Measurements from ENCODE around the gene BICRA. TPM values are rescaled to one million over a fixed set of nuclear protein-coding genes. Genes with fewer than 3 reads are reported as not detected.
"Not testable (repeated sequence)": the region's sequence is repeated elsewhere in the genome, so short reads cannot be mapped to it uniquely, and the experiment has no call there.

The BICRA gene
- total RNA-seq, 1 experiment from 2014 or later = 8.5 TPM

DNA sequence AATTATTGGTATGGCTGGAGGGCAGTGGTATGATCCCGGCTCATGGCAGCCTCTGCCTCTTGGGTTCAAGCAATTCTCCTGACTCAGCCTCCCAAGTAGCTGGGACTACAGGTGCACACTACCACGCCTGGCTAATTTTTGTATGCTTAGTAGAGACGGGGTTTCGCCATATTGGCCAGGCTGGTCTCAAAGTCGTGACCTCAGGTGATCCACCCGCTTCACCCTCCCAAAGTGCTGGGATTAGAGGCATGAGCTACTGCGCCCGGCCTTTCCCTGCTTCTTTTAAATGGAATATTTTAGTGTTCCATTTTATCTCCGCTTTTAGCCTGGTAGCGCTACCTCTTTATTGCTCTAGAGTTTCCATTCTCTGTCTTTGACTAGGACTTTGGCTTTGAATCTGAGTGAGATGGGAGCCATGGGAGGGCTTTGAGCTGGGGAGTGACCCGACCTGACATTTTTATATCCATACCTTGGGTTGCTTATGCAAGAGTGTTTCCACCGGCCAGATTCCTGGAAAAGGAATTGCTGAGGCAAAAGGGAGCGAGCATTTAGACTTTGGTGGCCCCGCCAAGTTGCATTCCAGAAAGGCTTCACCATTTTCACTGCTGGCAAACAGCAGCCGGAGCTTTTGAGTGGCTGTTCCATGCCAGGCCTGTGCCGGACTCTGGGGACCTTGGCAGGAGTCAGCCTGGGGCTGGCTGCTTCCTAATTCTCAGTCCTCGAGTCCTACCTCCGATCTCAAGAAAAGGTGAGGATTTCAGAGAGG is 22.9 kb downstream of the BICRA start:
- DNase-seq (ENCODE audit: low read depth) = no peak

DNA sequence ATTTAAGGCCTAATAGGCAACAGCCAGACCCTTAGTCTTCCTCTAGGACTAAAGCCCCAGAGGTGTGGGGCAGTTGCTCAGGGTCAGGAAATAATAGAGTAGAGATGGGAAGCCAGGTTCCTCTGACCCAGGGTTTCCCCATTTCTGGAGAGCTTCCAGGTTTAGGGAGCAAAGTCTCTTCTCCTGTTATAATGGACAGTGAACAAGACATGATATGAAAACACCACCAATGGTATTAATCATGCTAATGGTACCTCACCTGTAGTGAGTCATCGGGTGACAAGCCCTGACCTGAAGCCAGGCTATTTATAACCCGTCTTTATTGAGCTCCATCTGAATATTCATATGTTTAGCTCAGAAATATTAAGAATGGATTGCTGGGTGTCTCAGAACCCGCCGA is 24.6 kb downstream of the BICRA start:
- no peak for DNase-seq (ENCODE audit: low read depth)

DNA sequence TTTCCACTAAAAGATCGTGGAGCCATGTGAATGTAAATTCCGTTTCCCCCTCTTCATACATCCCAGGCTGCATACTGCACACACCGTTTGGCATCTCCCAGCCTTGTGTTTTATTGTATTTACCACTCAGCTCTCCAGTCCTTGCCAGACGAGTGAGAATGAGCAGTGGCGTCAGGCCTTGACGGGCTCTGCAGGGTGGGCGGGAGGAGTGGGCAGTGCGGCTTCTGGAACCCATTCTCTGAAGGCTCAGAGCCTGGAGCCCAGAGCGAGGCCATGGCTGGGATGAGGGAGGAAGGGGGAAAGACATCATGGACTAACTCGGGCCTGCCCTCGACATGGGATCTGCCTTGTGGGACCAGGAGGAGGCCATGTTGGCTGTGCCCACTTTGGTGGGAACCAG is 25.1 kb downstream of the BICRA start:
- DNase-seq (ENCODE audit: low read depth) = no peak

DNA sequence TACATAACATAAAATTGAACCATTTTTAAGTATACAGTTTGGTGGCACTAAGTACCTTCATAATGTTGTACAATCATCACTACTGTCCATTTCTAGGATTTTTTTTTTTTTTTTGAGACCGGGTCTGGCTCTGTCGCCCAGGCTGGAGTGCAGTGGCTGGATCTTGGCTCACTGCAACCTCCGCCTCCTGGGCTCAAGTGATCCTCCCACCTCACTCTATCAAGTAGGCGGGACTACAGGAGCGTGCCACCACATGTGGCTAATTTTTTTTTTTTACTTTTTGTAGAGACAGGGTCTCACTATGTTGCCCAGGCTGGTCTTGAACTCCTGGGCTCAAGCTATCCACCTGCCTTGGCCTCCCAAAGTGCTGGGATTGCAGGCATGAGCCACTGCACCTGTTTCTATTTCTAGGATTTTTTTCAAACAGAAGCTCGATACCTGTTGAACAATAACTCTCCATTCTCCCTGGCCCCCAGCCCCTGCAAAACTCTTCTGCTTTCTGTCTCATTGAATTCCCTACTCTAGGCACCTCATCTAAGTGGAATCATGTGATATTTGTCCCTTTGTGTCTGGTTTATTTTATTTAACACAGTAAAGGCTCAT is 26.3 kb downstream of the BICRA start:
- not testable (repeated sequence) for DNase-seq (ENCODE audit: low read depth)

DNA sequence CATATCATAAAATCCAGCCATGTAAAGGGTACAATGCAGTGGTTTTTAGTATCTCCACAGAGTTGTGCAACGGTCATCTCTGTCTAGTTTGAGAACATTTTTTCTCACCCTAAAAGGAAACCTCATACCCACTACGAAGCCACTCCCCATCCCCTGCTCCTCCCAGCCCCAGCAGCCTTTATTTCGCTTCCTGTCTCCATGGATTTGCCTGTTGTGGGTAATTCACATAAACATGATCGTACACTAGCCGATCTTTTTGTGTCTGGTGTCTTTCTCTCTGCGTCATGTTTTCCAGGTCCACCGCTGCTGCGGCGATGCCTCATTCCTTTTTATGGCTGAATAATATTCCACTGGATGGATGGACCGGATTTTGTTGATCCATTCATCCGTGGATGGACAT is 28.6 kb downstream of the BICRA start:
- no peak for DNase-seq (ENCODE audit: low read depth)

DNA sequence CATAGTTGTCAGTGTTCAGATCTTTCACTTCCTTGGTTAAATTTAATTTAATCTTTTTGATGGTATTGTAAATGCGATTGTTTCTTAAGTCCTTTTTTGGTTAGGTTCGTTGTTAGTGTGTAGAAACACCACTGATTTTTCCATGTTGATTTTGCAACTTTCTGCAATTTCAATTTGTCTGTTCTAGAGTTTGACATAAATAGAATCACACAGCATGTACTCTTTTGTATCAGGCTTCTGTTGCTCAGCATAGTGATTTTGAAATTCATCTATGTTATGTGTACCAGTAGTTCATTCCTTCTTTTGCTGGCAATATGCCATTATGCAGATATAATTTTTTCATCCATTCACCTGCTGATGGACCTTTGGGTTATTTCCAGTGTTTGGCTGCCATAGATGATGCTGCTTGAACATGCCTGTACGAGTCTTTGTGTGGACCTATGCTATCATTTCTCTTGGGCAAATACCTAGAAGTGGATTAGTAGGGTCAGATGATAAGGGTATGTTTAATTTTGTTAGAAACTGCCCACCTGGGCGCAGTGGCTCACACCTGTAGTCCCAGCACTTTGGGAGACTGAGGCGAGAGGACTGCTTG is 33.1 kb downstream of the BICRA start:
- DNase-seq (ENCODE audit: low read depth) = no peak

DNA sequence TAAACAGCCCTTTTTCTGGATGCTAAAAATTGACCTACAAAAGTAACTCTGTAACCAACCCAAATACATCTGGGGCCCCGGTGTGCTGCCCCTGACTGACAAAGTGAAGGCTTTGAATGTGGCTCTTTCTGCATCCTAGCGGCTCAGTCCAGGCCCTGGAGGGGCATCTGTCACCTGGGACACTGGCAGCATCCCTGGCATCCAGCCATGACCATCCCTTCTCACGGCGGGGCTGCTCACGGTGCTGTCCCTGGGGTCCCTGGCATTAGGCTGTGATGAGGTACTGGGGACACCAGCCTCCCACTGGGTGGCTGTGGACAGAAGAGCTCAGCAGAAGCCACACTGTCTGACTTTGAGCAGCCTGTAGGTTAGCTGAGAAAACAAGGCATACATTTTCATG is 34.3 kb downstream of the BICRA start:
- no peak for DNase-seq (ENCODE audit: low read depth)

DNA sequence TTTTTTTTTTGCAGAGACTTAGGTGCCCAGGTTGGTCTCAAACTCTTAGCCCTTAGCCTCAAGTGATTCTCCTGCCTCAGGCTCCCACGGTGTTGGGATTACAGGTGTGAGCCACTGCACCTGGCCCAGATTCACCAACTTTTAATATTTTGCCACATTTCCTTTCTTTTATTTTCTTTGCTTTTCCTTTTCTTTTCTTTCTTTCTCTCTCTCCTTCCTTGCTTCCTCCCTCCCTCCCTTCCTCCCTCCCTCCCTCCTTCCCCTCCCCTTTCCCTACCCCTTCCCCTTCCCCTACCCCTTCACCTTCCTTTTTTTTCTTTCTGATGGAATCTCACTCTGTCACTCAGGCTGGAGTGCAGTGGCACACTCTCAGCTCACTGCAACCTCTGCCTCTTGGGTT is 35.3 kb downstream of the BICRA start:
- no peak for DNase-seq (ENCODE audit: low read depth)

DNA sequence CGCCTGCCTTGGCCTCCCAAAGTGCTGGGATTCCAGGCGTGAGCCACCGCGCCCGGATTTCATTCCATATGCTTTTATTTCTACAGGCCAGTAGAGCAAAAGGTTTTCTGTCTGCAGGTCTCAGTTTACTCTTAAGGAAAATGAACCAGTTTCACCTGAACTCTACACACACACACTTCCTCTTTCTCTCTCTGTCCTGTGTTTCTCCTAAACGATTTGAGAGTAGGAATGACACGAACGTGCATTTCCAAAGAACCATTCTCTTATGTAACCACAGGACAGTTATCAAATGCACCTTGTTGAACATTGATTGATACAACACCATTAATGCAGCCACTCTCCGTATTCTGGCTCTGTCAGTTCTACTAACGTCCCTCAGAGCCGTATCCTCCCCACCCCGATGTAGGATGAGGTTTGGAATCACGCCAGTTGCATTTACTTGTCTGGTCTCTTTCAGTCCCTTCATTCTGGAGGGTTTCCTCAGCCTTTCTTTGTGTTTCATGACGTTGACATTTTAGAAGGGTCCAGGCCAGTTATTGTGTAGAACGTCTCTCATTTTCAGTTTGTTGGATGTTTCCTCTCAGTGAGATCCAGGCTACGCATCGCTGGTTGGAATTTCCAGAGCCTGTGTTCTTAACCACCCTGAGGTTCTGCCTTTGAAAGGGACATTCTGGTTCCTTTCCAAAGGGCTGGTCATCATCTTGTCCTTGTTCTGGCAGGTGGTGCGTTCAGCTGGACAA is 36.0 kb downstream of the BICRA start:
- DNase-seq (ENCODE audit: low read depth) = peak; percentile 18

DNA sequence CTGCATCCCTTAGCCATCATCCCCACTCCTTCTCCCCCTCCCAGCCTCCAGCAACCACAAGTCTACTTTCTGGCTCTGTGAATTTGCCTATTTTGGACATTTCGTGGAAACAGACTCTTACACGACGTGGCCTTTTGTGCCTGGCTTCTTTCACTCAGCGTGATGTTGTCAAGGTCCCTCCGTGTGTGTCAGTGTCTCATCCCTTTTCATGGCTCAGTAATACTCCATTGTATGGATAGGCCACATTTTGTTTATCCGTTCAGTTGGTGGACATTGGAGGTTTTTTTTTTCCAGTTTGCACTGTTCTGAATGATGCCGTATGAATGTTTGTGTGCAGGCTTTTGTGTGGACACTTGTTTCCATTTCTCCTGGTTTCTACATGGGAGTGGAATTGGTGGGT is 38.0 kb downstream of the BICRA start:
- DNase-seq (ENCODE audit: low read depth) = no peak

DNA sequence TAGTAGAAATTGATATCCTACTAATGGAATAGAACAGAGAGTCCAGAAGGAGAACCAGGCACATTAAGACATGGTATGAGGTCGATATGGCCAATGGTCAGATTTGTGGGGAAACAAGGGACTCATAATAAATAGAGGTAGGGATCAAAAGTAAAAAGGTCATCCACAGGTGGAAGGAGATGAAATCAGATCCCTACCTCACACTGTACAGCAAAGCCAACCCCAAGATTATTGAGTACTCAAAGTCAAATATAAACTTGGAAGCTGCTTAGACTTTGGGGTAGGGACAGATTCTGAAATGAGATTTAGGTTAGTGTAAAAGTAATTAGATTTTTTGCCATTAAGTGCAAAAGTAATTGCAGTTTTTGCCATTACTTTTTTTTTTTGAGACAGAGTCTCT is 40.7 kb downstream of the BICRA start:
- DNase-seq (ENCODE audit: low read depth) = no peak

DNA sequence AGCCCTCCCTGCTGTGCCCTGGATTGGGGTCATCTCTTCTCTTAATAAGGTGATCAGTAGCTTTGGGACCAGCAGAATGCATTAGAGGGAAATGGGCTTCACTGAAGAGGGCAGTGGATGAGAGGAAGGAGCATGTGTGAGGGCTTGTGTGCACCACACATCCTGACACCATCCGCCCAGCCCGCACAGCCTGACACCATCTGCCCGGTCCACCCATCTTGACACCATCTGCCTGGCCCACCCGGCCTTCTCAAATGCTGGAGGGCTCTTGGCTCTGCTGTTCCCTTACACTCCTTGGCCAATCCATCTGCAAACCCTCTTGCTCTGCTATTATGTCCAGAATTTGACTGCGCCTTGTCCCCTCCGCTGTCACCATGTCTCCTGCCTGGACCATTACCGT is 41.8 kb downstream of the BICRA start:
- DNase-seq (ENCODE audit: low read depth) = no peak

DNA sequence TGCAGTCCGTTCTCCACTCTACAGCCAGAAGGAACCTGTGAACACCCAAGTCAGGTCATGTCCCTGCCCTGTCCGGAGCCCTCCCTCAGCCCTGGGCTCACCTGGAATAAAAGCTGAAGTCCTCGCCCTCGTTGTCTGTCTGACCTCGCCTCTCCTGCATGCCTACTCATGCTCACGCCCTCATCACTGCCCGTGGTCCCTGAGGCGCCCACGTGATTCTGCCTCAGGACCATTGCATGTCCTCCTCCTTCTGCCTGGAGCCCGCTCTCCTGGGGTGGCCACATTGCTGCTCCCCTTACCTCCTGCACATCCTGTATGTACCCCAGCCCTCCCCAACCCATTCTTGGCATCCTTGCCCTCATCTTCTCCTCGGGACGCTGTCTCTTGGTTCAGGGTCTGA is 42.2 kb downstream of the BICRA start:
- no peak for DNase-seq (ENCODE audit: low read depth)

DNA sequence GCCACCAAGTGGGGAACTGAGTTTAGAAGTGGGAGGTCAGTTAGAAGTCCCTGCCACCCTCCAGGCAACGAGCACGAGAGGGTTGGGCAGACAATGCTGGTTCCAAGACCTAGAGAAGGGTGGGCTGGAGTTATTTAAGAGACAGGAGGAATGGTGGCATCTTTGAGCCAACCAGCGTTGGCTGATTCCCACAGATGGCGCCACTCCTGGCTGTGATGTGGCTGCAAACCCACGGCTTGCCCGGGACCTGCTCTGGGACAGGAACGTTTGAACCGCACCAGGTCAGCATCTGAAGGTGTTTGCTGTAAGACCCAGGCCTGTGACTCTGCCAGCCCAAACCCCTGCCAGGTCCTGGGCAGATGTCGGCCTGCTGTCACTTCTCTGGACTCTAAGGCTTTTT is 42.8 kb downstream of the BICRA start:
- DNase-seq (ENCODE audit: low read depth) = no peak

DNA sequence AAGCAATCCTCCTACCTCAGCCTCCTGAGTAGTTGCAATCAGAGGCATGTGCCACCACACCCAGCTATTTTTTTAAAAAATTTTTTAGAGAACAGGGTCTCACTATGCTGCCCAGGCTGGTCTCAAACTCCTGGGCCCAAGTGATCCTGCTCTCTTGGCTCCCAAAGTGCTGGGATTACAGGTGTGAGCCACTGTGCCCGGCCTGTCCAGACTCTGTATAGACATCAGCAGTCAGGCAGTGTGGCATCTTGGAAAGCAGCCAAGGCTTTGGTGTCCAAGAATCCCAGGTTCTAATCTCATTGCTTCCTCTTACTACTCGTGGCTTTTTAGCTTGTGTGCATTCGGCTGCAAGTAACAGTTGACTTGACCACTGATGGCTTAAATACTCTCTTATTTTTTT is 43.4 kb downstream of the BICRA start:
- no peak for DNase-seq (ENCODE audit: low read depth)

DNA sequence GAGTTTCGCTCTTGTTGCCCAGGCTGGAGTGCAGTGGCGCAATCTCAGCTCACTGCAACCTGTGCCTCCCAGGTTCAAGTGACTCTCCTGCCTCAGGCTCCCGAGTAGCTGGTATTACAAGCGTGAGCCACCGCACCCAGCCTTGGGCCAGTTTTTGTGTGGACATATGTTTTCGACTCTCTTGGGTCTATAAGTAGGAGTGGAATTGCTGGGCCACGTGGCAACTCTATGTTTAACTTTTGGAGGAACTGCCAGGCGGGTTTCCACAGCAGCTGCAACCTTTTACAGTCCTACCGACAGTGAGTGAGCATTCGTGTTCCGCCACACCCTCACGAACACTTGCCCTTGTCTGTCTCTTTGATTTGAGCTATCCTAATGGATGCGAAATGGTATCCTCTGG is 44.9 kb downstream of the BICRA start:
- no peak for DNase-seq (ENCODE audit: low read depth)

DNA sequence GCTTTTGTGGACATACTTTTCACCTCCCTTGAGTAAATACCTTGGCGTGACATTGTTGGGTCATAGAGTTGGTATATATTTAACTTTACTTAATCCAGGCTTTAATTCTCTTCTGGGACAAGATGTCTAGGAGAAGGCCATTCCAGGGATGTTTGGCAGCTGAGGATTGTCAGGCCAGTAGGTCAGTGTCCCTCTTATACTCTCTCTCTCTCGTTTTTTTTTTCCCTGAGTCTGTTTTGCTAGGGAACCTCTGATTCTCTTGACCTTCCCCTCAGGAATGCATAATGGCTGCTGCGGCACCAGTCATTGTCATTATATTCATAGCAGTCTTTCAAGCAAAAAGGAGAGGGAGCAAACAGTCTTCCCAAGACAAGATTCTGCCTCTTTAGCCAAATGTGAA is 48.8 kb downstream of the BICRA start:
- no peak for DNase-seq (ENCODE audit: low read depth)

DNA sequence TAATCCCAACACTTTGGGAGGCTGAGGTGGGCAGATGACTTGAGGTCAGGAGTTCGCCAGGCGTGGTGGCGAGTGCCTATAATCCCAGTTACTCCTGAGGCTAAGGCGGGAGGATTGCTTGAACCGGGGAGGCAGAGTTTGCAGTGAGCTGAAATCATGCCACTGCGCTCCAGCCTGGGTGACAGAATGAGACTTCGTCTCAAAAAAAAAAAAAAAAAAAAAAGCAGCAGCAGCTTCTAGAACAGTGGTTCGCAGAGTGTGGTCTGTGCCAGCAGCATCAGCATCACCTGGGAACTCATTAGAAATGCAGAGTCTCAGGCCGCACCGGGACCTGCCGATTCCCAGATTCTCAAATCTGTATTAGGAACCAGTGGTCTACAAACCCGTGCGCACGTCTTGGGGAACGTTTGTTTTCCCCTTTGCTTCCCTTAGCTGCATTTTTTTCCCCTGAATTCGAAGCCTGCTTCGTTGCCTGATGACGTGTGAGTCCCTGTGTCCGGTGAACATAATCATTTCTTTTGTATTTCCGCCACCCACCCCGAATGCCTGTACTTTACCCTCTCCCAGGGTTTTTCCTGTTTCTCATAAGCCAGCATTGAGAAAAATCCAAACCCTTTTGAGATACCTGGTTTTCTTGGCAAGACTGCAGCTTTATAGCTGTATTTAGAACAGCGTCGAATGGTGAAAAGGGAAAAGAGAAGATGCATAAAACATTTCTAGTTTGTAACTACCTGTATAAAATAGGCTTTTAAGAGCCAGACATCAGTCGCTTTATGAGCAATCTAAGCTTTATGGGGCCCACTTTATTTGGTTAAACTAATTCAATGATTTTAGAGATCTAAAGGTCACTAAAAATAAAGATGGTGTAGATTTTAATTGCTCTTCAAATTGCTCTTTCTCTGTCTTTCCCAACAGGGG is 49.8 kb downstream of the BICRA start:
- no peak for DNase-seq (ENCODE audit: low read depth)

DNA sequence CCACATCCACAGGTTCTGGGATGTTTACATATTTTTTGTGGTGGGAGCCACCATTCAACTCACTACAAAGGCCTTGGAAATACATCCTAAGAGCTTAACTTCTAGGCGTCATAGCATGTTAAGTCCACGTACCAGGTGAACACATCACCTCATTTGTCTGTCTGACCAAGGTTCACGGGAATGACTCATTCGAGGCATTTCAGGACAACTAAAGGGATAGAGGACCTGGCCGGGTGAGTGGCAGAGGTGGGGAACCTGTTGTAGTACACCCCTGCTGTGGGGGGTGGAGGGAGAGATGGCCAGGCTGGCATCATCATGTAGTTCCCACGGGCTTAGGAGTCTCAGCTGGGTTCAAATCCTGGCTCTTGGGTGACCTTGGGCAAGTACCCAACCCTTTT is 51.5 kb downstream of the BICRA start:
- peak; percentile 24 for DNase-seq (ENCODE audit: low read depth)

DNA sequence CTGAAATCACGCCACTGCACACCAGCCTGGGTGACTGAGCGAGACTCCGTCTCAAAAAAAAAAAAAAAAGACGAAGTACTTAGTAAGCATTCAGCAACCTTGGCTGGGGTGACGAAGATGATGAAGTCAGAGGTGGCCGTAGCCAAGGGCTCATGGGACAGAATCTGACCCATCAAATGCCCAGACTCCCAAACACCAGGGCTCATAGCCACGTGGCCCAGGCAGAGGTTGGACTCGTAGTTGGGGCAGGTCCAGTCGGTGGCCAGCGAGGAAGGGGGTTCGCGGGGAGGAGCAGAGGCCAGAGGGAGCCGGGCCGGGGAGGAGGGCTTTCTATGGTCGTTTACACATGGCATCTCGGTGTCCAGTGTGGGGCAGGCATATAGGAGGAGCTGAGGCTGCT is 52.2 kb downstream of the BICRA start:
- DNase-seq (ENCODE audit: low read depth) = no peak

DNA sequence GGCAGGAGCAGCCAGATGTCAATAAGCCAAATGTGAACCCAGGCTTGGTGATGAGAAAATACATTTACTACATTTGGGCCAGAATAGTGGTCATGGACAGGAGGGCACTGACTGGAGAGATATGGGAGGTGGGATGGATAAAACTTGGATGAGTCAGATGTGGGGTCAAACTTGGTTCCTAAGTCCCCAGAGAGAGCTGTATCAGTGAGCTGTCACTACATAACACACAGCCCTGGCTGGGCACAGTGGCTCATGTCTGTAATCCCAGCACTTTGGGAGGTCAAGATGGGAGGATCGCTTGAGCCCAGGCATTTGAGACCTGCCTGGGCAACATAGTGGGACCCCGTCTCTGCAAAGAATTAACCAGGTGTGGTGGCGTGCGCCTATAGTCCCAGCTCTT is 52.7 kb downstream of the BICRA start:
- DNase-seq (ENCODE audit: low read depth) = no peak

DNA sequence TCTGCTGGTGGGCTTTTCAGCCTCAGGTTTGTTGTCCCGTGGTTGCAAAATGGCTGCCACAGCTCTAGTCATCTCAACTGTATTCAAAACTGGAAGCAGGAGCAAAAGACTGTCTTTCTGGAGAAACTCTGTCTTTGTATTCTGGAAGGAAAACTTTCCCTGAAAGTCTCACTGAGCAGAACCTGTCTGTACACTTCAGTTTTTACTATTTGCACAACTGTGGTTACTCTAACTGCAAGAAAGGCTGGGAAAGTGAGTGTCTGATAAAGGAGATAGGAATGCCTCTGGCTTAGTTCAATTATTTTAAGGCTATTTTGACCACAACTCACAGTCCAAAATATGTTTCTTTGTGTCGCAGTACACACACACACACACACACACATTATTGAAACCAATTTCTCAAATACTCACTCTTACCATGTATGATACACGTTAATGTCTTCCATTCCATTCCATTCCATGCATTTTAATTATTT is 54.5 kb downstream of the BICRA start:
- DNase-seq (ENCODE audit: low read depth) = peak; percentile 56

All from Daoy (cell line).